Memory B cell (primary cell): ENCODE data around the gene CCZ1.
"Not testable (repeated sequence)": the region's sequence is repeated elsewhere in the genome, so short reads cannot be mapped to it uniquely, and the experiment has no call there.

Experiments used
- ATAC-seq: fragments of 150-1000 bp; cut with Tn5 transposase; 2 replicates; pipeline ENCODE4 v1.10.0; 2021; ENCODE audit warnings: low read depth, mild to moderate bottlenecking, moderate library complexity
- DNase-seq, 2 donors: peaks; one replicate each; pipeline ENCODE4 v3.0.0; 2022; ENCODE audit warnings: low spot score in 2 of 2
- H3K27ac Mint-ChIP-seq: one replicate; pipeline ENCODE4 v1.8.0; 2022; ENCODE audit warnings: mild to moderate bottlenecking, moderate library complexity, mixed read lengths
- H3K27me3 Mint-ChIP-seq: one replicate; pipeline ENCODE4 v1.8.0; 2022; ENCODE audit warnings: mixed read lengths
- H3K36me3 Mint-ChIP-seq: one replicate; pipeline ENCODE4 v1.8.0; 2022; ENCODE audit warnings: mild to moderate bottlenecking, mixed read lengths
- H3K4me1 Mint-ChIP-seq: one replicate; pipeline ENCODE4 v1.8.0; 2022; ENCODE audit warnings: mixed read lengths
- H3K4me3 Mint-ChIP-seq: one replicate; pipeline ENCODE4 v1.8.0; 2022; ENCODE audit warnings: mild to moderate bottlenecking, moderate library complexity, mixed read lengths
- H3K9me3 Mint-ChIP-seq: one replicate; pipeline ENCODE4 v1.8.0; 2022; ENCODE audit warnings: mixed read lengths

Gene CCZ1

DNA sequence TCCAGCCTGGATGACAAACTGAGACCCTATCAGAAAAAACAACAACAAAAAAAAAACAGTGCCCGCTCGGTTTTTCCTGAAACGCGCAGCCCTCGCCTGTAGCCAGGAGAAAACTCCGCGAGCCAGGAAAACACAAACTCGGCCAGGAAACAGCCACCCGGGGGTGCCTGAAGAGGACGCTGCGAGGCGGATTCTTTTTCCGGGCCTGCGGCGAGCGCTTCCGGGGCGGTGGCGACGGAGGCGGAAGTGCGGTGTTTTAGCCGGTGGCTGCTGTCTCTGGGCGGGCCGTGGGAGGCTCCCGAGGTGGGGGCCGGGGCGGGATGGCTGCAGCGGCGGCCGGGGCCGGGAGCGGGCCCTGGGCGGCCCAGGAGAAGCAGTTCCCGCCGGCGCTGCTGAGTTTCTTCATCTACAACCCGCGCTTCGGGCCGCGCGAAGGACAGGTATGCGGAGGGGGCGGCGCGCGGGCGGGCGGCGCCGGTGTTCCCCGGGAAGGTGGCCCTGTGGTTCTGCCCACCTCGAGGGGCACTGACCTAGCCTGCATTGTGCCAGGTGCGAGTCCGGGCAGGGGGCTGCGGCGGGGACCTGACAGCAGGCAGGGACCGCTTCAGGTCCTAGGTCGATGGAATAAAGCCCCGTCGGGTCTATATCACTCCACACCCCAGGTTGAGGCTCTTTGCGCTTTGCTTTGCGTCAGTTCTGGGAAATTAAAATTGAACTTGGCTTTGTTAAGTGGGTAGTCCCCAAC lies at the start of gene CCZ1:
TSS of gene CCZ1 (plus strand) at position 254 of the 745 bp plus-strand sequence. CDS start at position 321, 67 bp downstream.
- DNase-seq, result peak; percentile 17 to 30
- H3K4me1 Mint-ChIP-seq, H3K36me3 Mint-ChIP-seq, H3K27me3 Mint-ChIP-seq, H3K27ac Mint-ChIP-seq, H3K9me3 Mint-ChIP-seq: not testable (repeated sequence)
- ATAC-seq, result peak; percentile 91
- peak within 1 kb of the TSS; percentile 83 for H3K4me3 Mint-ChIP-seq

DNA sequence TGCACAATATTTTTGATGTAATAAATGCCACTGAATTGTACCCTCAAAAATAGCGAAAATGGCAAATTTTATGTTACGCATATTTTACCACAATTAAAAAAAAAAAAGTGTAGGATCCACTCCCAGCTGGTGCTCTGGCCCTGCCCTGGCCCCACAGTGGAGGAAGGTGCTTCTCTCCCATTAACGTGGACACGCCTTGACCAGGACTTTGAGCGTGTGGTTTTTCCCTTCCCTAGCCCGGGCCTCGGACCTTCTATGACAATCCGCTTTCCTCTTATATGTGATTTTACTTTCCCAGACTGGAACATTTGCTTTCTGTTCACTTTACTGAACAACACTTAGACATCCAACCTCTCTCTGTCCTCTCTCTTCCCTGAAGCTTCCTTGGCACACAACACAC lies 47.6 kb upstream of the CCZ1 start:
- Mint-ChIP-seq H3K36me3 (peaks cover 4% of the 10 kb centered on the region), H3K4me3 (no peak overlapping the region), H3K4me1 (no peaks in the 10 kb centered on the region), H3K27me3 (no peaks in the 10 kb centered on the region), H3K27ac (no peak overlapping the region), H3K9me3 (no peaks in the 10 kb centered on the region)
- no peak for DNase-seq
- no peak for ATAC-seq

DNA sequence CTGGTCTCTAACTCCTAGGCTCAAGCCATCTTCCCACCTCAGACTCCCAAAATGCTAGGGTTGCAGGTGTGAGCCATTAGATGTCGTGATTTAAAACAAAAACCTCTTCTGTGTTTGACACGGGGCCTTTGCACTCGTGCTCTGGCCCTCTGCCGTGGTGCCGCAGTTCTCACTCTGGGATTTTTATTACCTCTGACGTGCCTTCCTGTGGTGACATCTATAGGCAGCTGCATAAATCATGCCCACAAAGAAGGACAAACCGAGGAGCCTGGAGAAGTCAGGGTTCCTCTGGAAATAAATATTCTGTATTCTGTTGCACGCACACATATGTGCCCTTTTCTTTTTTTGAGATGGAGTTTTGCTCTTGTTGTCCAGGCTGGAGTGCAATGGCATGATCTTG lies 43.8 kb upstream of the CCZ1 start:
- DNase-seq, result no peak
- ATAC-seq, result no peak
- no peak overlapping the region for H3K4me3 Mint-ChIP-seq
- H3K27me3 Mint-ChIP-seq, result no peaks in the 10 kb centered on the region
- H3K4me1 Mint-ChIP-seq, result no peaks in the 10 kb centered on the region
- H3K9me3 Mint-ChIP-seq, result no peaks in the 10 kb centered on the region
- H3K36me3 Mint-ChIP-seq, result peaks cover 2% of the 10 kb centered on the region
- no peak overlapping the region for H3K27ac Mint-ChIP-seq

DNA sequence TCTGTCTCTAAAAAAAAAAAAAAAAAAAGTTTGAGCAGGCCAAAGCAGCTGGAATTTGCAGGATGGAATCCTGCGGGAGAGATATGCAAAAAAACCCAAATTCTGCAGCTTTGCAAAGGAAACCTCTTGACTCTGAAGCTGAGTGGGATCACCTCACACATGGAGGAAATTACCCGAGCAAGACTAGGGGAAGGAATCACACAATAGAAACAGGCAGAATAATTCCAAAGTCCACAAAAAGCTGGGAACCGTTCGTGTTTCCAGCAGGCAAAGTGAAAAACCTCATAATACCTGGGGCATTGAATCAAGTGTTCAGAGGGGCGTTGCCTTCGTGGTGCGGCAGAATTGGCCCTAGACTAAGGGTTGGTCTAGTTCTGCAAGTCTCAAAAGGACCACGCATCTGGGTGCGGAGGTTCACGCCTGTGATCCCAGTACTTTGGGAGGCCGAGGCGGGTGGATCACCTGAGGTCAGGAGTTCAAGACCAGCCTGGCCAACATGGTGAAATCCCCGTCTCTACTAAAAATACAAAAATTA lies 41.4 kb upstream of the CCZ1 start:
- not testable (repeated sequence) for H3K36me3 Mint-ChIP-seq, DNase-seq, H3K9me3 Mint-ChIP-seq, H3K27ac Mint-ChIP-seq, ATAC-seq, H3K4me1 Mint-ChIP-seq, H3K27me3 Mint-ChIP-seq, H3K4me3 Mint-ChIP-seq

DNA sequence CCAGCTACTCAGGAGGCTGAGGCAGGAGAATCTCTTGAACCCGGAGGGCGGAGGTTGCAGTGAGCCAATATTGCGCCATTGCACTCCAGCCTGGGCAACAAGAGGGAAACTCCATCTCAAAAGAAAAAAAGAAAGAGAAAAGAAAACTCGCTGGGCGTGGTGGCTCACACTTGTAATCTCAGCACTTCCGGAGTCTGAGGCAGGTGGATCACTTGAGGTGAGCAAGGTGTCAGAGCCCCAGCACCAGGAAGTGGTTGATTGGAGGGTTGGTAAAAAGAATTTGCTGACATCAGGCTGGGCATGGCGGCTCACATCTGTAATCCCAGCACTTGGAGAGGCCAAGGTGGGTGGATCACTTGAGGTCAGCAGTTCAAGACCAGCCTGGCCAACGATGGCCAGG lies 40.0 kb upstream of the CCZ1 start:
- not testable (repeated sequence) for H3K4me1 Mint-ChIP-seq, H3K27me3 Mint-ChIP-seq, H3K27ac Mint-ChIP-seq, ATAC-seq, DNase-seq, H3K4me3 Mint-ChIP-seq, H3K36me3 Mint-ChIP-seq, H3K9me3 Mint-ChIP-seq

DNA sequence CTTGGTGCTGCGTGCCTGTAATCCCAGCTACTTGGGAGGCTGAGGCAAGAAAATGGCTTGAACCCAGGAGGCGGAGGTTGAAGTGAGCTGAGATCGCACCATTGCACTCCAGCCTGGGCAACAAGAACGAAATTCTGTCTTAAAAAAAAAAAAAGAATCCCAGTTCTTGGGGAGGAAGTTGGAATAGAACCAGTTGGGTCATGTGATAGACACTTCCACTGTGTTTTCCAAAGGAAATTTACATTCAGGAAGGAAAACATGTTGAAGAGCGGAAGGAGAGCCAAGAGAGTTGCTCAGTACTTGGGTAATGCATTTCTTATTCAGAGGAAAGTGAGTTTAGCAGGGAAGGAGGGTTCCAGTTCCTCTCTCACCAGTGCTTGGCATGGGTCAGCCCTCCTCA lies 37.3 kb upstream of the CCZ1 start:
- not testable (repeated sequence) for DNase-seq, H3K9me3 Mint-ChIP-seq, H3K27ac Mint-ChIP-seq, H3K36me3 Mint-ChIP-seq, H3K27me3 Mint-ChIP-seq, H3K4me1 Mint-ChIP-seq, H3K4me3 Mint-ChIP-seq, ATAC-seq

DNA sequence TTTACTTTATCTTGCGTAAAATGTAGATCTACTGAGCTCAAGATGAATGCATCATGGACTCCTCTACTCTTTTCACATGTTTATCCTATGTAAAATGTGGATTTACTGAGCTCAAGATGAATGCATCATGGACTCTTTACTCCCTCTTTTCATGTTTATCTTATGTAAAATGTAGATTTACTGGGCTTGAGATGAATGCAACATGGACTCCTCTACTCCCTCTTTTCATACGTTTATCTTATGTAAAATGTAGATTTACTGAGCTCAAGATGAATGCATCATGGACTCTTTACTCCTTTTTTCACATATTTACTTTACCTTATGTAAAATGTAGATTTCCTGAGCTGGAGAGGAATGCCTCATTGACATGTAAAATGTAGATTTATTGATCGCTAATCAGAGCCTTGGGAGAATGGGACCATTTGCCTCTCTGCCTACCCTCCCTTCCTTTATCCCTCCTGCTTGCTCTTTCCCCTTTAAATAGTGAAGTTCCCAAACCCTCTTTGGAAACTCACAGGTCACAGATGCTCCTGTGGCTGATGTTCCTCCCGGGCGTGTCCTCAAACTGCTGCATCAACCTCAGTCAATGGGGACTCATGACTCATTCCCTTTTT lies 35.7 kb upstream of the CCZ1 start:
- H3K36me3 Mint-ChIP-seq, H3K4me1 Mint-ChIP-seq, H3K27ac Mint-ChIP-seq, H3K4me3 Mint-ChIP-seq, H3K9me3 Mint-ChIP-seq, ATAC-seq, H3K27me3 Mint-ChIP-seq, DNase-seq: not testable (repeated sequence)

DNA sequence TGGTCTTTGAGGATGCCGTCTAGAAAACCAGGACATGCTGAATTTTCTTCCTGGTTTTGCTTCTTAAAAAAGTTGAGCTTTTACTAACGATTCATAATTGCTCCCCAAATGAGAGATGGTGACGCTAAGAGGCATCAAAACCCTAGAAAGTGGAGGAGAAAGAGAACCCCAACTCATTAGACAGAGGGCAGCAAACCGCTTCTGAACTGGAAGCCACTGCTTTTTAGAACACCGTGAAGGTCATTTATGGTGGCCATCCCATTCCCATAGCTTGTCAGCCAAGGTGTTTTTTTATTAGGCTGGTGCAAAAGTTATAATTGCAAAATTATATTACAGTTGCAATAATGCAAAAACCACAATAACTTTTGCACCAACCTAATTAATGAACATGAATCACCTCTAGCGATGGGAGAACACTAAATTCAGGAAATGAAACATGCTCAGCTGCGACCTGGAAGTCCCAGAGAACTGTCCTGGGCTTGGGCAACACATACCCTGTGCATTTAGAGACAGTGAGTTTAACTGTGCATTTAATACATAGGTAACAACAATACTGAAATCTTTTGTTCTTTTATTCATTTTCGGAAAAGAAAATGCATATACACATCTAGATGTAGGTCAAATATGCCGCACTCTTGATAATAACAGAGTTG lies 33.1 kb upstream of the CCZ1 start:
- DNase-seq, H3K4me3 Mint-ChIP-seq, H3K9me3 Mint-ChIP-seq, H3K27ac Mint-ChIP-seq, H3K27me3 Mint-ChIP-seq, H3K4me1 Mint-ChIP-seq: not testable (repeated sequence)
- peaks cover 17% of the 10 kb centered on the region for H3K36me3 Mint-ChIP-seq
- peak; percentile 34 for ATAC-seq

DNA sequence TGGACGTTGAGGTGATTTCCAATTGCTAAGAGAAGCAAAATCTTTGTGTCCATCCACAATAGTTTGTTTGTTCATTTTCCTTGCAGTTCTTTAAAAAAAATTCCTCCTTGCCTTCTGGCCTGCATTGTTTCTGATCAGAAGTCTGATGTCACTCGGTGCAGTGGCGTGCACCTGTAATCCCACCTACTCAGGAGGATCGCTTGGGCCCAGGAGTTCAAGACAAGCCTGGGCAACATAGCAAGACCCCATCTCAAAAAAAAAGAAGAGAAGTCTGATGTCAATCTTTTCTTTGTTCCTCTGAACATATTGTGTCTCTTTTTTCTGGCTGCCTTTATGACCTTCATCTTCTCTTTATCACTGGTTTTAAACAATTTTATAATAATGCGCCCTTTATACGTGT lies 31.5 kb upstream of the CCZ1 start:
- Mint-ChIP-seq H3K27me3 (peaks cover 9% of the 10 kb centered on the region), H3K4me1 (no peaks in the 10 kb centered on the region), H3K36me3 (peaks cover 17% of the 10 kb centered on the region), H3K9me3 (no peaks in the 10 kb centered on the region), H3K27ac (no peak overlapping the region), H3K4me3 (no peak overlapping the region)
- DNase-seq, result no peak
- no peak for ATAC-seq

DNA sequence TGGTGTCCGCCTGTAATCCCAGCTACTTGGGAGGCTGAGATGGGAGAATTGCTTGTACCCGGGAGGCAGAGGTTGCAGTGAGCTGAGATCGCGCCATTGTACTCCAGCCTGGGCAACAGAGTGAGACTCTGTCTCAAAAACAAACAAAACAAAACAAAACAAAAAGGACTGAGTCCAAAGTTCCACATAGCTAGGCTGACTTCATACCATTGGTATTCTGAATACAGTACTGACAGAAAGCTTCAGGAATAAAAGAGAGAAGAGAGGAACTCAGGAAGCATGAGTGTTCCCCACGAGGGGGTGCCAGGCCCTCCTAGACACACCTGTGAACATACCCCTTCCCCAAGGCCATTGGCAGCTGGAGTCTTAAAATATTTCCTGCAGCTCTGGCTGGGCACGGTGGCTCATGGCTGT lies 29.6 kb upstream of the CCZ1 start:
- not testable (repeated sequence) for H3K4me3 Mint-ChIP-seq, DNase-seq, H3K27ac Mint-ChIP-seq, H3K4me1 Mint-ChIP-seq, H3K27me3 Mint-ChIP-seq, H3K9me3 Mint-ChIP-seq, ATAC-seq
- H3K36me3 Mint-ChIP-seq, result peaks cover 12% of the 10 kb centered on the region

DNA sequence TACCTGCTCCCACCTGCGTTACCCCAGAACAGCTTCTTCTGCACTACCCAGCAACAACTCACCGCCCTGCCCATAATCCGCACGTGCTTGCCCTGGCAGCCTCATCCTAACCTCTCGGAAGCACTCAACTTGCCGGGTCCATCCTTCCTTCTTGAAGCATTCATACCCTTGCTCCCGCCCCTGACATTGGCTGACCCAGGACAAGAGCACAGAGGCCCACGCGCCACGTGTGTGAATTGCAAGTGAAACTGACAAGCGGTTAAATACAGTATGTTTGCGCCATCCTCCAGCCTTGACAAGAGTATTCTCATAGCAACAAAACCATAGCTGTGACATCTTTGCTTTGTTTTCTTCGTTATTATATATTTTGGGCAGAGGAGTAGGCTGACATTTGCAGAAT lies 28.8 kb upstream of the CCZ1 start:
- ATAC-seq (no peak), DNase-seq (no peak)
- peaks cover 12% of the 10 kb centered on the region for H3K36me3 Mint-ChIP-seq
- no peak overlapping the region for H3K27ac Mint-ChIP-seq
- H3K9me3 Mint-ChIP-seq, result no peaks in the 10 kb centered on the region
- no peaks in the 10 kb centered on the region for H3K4me1 Mint-ChIP-seq
- H3K27me3 Mint-ChIP-seq, result peaks cover 7% of the 10 kb centered on the region
- H3K4me3 Mint-ChIP-seq, result no peak overlapping the region

DNA sequence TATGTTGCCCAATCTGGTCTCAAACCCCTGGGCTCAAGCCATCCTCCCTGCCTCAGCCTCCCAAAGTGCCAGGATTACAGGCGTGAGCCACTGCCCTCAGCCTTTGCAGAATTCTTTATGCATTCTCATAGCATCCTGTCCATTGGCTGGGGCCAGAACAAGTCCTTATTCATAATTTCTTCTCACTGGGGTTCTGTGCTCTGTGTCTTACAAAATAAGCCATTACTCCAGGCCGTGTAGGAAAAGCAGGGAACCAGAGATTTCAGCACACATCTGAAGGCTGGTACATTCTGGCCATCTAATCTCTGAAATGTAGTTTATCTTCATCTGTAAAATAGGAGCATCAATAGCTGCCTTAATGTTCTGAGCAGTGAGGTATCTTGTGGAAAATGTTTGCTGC lies 28.2 kb upstream of the CCZ1 start:
- Mint-ChIP-seq H3K4me1 (no peaks in the 10 kb centered on the region), H3K4me3 (no peak overlapping the region), H3K9me3 (no peaks in the 10 kb centered on the region), H3K36me3 (peaks cover 12% of the 10 kb centered on the region), H3K27me3 (peaks cover 9% of the 10 kb centered on the region), H3K27ac (no peak overlapping the region)
- ATAC-seq (no peak), DNase-seq (no peak)

DNA sequence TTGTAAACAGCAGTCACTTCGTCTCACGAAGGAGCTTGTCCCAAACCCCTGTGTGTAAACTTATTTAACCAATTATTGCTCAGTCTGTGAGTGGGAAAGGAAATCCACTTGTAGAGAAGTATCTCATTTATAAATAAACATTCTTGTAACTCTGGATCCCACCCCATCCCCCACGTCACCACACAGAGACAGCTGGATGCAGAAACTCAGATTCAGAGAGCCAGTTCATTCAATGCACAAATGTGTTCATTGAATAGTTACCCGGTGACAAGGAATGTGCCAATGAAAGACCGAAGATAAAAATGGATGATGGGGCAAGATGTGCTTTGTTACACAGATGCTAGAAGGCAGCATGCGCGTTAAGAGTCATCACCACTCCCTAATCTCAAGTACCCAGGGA lies 26.2 kb upstream of the CCZ1 start:
- Mint-ChIP-seq H3K9me3 (no peaks in the 10 kb centered on the region), H3K4me3 (no peak overlapping the region), H3K27me3 (peaks cover 7% of the 10 kb centered on the region), H3K4me1 (no peaks in the 10 kb centered on the region), H3K27ac (no peak overlapping the region), H3K36me3 (peaks cover 11% of the 10 kb centered on the region)
- no peak for ATAC-seq
- DNase-seq, result no peak

DNA sequence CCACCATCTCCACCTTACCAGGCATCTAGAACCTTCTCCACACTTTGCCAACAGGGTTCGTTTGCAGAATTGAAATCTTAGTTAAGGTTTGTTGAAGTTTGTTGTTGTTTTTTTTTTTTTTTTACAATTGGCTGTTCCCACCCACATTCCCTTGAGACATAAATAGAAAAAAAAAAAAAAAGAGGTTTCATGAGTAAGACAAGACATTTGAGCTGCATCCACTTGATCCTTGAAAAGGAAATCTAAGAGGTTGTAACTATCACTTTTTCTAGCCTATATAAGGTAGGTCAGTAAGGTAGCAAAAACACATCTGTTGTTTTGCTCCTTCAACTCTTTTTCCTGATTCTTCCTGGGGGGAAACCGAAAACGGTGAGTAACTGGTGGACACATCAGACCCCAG lies 18.9 kb upstream of the CCZ1 start:
- not testable (repeated sequence) for H3K4me1 Mint-ChIP-seq, H3K4me3 Mint-ChIP-seq, H3K27ac Mint-ChIP-seq, H3K36me3 Mint-ChIP-seq, H3K9me3 Mint-ChIP-seq, ATAC-seq, H3K27me3 Mint-ChIP-seq, DNase-seq
